Stimulated activated CD4-positive, alpha-beta T cell treated with anti-CD3 and anti-CD28 coated beads, Interleukin-2, amount 100 ng/mL, for 48 hours (primary cell): ENCODE results near the gene COPS4.
A peak's percentile ranks its signal among the peaks of the same experiment; 100 is the strongest.
"Not testable (repeated sequence)": the region's sequence is repeated elsewhere in the genome, so short reads cannot be mapped to it uniquely, and the experiment has no call there.

Source experiments
- DNase-seq, 2 donors: peaks; one replicate each; pipeline ENCODE4 v3.0.0-alpha.2; 2020

Gene COPS4

GRCh38 chr4:83034630-83035494, at the start of gene COPS4:
Gene COPS4, plus strand, starts transcription at chr4:83035183. Its CDS starts 42 bp downstream, at chr4:83035225.
- DNase-seq: peak; percentile 85 to 90

- DNase-seq: not testable (repeated sequence)
Measured at GRCh38 chr4:82987519-82987918, 47.5 kb upstream of the COPS4 start.

GRCh38 chr4:82988323-82988832, 46.6 kb upstream of the COPS4 start:
- DNase-seq: no peak

GRCh38 chr4:82989575-82990429, 45.2 kb upstream of the COPS4 start:
- no peak for DNase-seq

- no peak for DNase-seq
Measured at GRCh38 chr4:82994834-82995233, 40.1 kb upstream of the COPS4 start.

- DNase-seq: no peak
Measured at GRCh38 chr4:82998898-82999297, 36.1 kb upstream of the COPS4 start.

GRCh38 chr4:83002329-83002728, 32.7 kb upstream of the COPS4 start:
- DNase-seq: no peak

GRCh38 chr4:83003044-83003791, 31.8 kb upstream of the COPS4 start:
- DNase-seq: not testable (repeated sequence)

GRCh38 chr4:83009529-83009928, 25.5 kb upstream of the COPS4 start:
- no peak for DNase-seq

GRCh38 chr4:83010111-83010521, 24.9 kb upstream of the COPS4 start:
- DNase-seq: no peak

- DNase-seq: peak; percentile 66 to 67
Measured at GRCh38 chr4:83010522-83011318, 24.3 kb upstream of the COPS4 start, which contains the start of gene LIN54. Gene LIN54, minus strand, starts transcription at chr4:83010823. Its CDS starts 25,979 bp downstream, at chr4:82984844.

- no peak for DNase-seq
Measured at GRCh38 chr4:83011689-83012199, 23.2 kb upstream of the COPS4 start.

GRCh38 chr4:83012200-83012686, 22.7 kb upstream of the COPS4 start:
- DNase-seq: peak; percentile 15 to 27

GRCh38 chr4:83012687-83013419, 22.1 kb upstream of the COPS4 start:
- DNase-seq: peak; percentile 95 to 97

- DNase-seq: no peak
Measured at GRCh38 chr4:83013420-83013867, 21.5 kb upstream of the COPS4 start.

- DNase-seq: no peak
Measured at GRCh38 chr4:83013902-83014301, 21.1 kb upstream of the COPS4 start.

- DNase-seq: no peak
Measured at GRCh38 chr4:83019794-83020494, 15.0 kb upstream of the COPS4 start.

- no peak for DNase-seq
Measured at GRCh38 chr4:83022724-83023450, 12.1 kb upstream of the COPS4 start.

- not testable (repeated sequence) for DNase-seq
Measured at GRCh38 chr4:83023599-83023998, 11.4 kb upstream of the COPS4 start.
